HepG2 (cell line): ENCODE data around the gene DAAM1. TPM values are rescaled to one million over a fixed set of nuclear protein-coding genes. Genes with fewer than 3 reads are reported as not detected.

ENCODE experiments used
- ATAC-seq: fragments of 200-7000 bp; cut with Tn5 transposase; 3 replicates; pipeline ENCODE4 v1.9.1; 2020; ENCODE audit warnings: mild to moderate bottlenecking, moderate library complexity
- BruUV-seq: library from RNA; stranded (reverse); fragments of 400-500 nt; replicated peaks from 2 replicates; lab custom pipeline; 2021; lab: Mats Ljungman, UMichigan
- CTCF ChIA-PET: fragments of 300-600 bp; formaldehyde crosslinking; extraction: SDS; loops from one replicate; lab custom pipeline; 2021; ENCODE audit warnings: low total read pairs, inconsistent platforms, low intra/inter-chr PET ratio; lab: Yijun Ruan, JAX
- POLR2A ChIA-PET: fragments of 350-600 bp; sonication (Branson Sonifier 250); formaldehyde crosslinking; loops from one replicate; lab custom pipeline; 2020; ENCODE audit warnings: antibody characterized with exemption, inconsistent platforms; lab: Yijun Ruan, JAX
- DNase-seq: peaks from one replicate; pipeline ENCODE4 v3.0.0-alpha.2; 2015; ENCODE audit warnings: low spot score
- FAIRE-seq: peaks from 3 replicates; lab custom pipeline; 2011; peaks lifted over from hg19 to GRCh38; lab: Jason Lieb, UNC
- H2AFZ ChIP-seq: one replicate; pipeline ENCODE4 v1.6.1; 2011; ENCODE audit warnings: low read length, inconsistent platforms
- H3K27ac ChIP-seq: fragments of 300-600 bp; 3 replicates; pipeline ENCODE4 v1.8.0; 2011; ENCODE audit warnings: mixed run types, mild to moderate bottlenecking, mixed read lengths, low read length, inconsistent platforms; ENCODE audit not compliant: insufficient read depth; ENCODE audit errors: extremely low read length
- H3K27me3 ChIP-seq, 2 experiments: fragments of 200-600 bp in 1 of 2; 2 replicates in 1 of 2; 3 replicates in 1 of 2; pipeline versions ENCODE4 v1.6.0 to v1.8.0; 2011; ENCODE audit warnings: low read length in 2 of 2, mild to moderate bottlenecking in 2 of 2, moderate library complexity in 2 of 2, inconsistent platforms in 1 of 2; ENCODE audit not compliant: insufficient read depth in 2 of 2, control insufficient read depth in 1 of 2
- H3K36me3 ChIP-seq, 2 experiments: fragments of 200-600 bp in 1 of 2; replicated peaks in 1 of 2; 2 replicates in 1 of 2; 3 replicates in 1 of 2; pipeline versions ENCODE4 v1.5.1 to v1.8.0; 2011; ENCODE audit warnings: low read length in 2 of 2, inconsistent platforms in 1 of 2; ENCODE audit not compliant: insufficient read depth in 2 of 2, control insufficient read depth in 1 of 2
- H3K4me1 ChIP-seq: 2 replicates; pipeline ENCODE4 v1.5.1; 2012; ENCODE audit warnings: low read length, inconsistent platforms; ENCODE audit not compliant: insufficient read depth
- H3K4me2 ChIP-seq: 2 replicates; pipeline ENCODE4 v1.6.0; 2011; ENCODE audit warnings: low read depth, low read length, inconsistent platforms
- H3K4me3 ChIP-seq, 3 experiments: fragments of 200-600 bp in 1 of 3; sonication (generic), shearing (Covaris generic) in 1 of 3; replicated peaks in 1 of 3; 2 replicates each; pipeline ENCODE4 v1.5.1; 2011 to 2016; ENCODE audit warnings: low read length in 3 of 3, inconsistent platforms in 2 of 3, low read depth in 2 of 3, mild to moderate bottlenecking in 2 of 3, control low read depth in 1 of 3, mixed read lengths in 1 of 3; ENCODE audit not compliant: insufficient read depth in 1 of 3
- H3K79me2 ChIP-seq: one replicate; pipeline ENCODE4 v1.6.1; 2011; ENCODE audit warnings: low read length, inconsistent platforms; ENCODE audit not compliant: insufficient read depth
- H3K9ac ChIP-seq: 2 replicates; pipeline ENCODE4 v1.6.0; 2011; ENCODE audit warnings: mild to moderate bottlenecking, low read depth, low read length, inconsistent platforms; ENCODE audit not compliant: insufficient read depth
- H3K9me3 ChIP-seq: 2 replicates; pipeline ENCODE4 v1.5.1; 2012; ENCODE audit warnings: mild to moderate bottlenecking, low read length
- H4K20me1 ChIP-seq: 2 replicates; pipeline ENCODE4 v1.6.0; 2011; ENCODE audit warnings: inconsistent platforms, mild to moderate bottlenecking, low read length, moderate library complexity; ENCODE audit not compliant: insufficient read depth
- SMAD3 ChIP-seq: sonication (generic); formaldehyde crosslinking; IDR thresholded peaks from 2 replicates; pipeline ENCODE4 v1.4.0; 2020; ENCODE audit warnings: missing genetic modification reagents
- TBX3 ChIP-seq: fragments of 450-650 bp; IDR thresholded peaks from 2 replicates; pipeline ENCODE4 v1.6.1; 2017; ENCODE audit warnings: antibody characterized with exemption, mild to moderate bottlenecking, inconsistent platforms, borderline replicate concordance
- ZBTB7A ChIP-seq: sonication (generic); formaldehyde crosslinking; IDR thresholded peaks from 2 replicates; pipeline ENCODE4 v1.8.0; 2022; ENCODE audit warnings: mild to moderate bottlenecking, missing genetic modification reagents
- ZNF550 ChIP-seq: sonication (generic); formaldehyde crosslinking; IDR thresholded peaks from 2 replicates; pipeline ENCODE4 v1.4.0; 2020; ENCODE audit warnings: mild to moderate bottlenecking, missing genetic modification reagents, borderline replicate concordance
- WGBS: methylation state at CpG from one replicate; pipeline ENCODE4 v1.1.6; 2017; ENCODE audit warnings: low lambda C conversion rate; 5-methylcytosine and 5-hydroxymethylcytosine counted together
- in situ Hi-C: cut with HindIII; loops from 2 replicates; pipeline ENCODE4 v1.10.0; 2017; ENCODE audit warnings: low pct_unique_long_range_greater_than_20kb; ENCODE audit not compliant: extremely low pct_ligation_motif_present
- intact Hi-C: fragments of 100-400 bp; cut with micrococcal nuclease; formaldehyde crosslinking; loops from one replicate; pipeline ENCODE4 v1.10.0; 2022; ENCODE audit not compliant: unreplicated experiment
- polyA plus RNA-seq, 8 experiments: library from polyadenylated mRNA; depleted of rRNA in 3 of 8; stranded (reverse) in 7 of 8; unstranded in 1 of 8; fragments of >200 nt; fragmentation: Illumina TruSeq in 4 of 8; extraction: Trizol in 4 of 8; gene quantifications; 2 replicates each; pipeline versions ENCODE4 v1.2.1 to v1.2.3, GENCODE V29; 2011 to 2016; ENCODE audit warnings: low read depth in 4 of 8, missing spikeins in 1 of 8, mixed read lengths in 1 of 8; ENCODE audit not compliant: insufficient read depth in 1 of 8
- total RNA-seq, 5 experiments: library from RNA; depleted of rRNA; stranded (reverse); fragments of >200 nt; fragmentation: Illumina TruSeq; extraction: Trizol; gene quantifications; 2 replicates each; pipeline ENCODE4 v1.2.3, GENCODE V29; 2016; ENCODE audit warnings: low read depth in 1 of 5
- TF ChIP-seq, protein P1 (sequence below): sonication (generic); formaldehyde crosslinking; IDR thresholded peaks from 2 replicates; pipeline ENCODE4 v1.8.0; 2023; ENCODE audit warnings: mild to moderate bottlenecking, missing genetic modification reagents
- TF ChIP-seq, protein P2 (sequence below): sonication (generic); formaldehyde crosslinking; IDR thresholded peaks from 2 replicates; pipeline ENCODE4 v1.8.0; 2022; ENCODE audit warnings: mild to moderate bottlenecking, missing genetic modification reagents
- TF ChIP-seq, protein P3 (sequence below): sonication (generic); formaldehyde crosslinking; IDR thresholded peaks from 2 replicates; pipeline ENCODE4 v1.4.0; 2020; ENCODE audit warnings: missing genetic modification reagents

Gene DAAM1
- total and polyA plus RNA-seq, 2 of the 13 experiments (the other 11 are each of a cell fraction or from before 2014, with no cell fraction given): 10.9 to 24.5 TPM

DNA sequence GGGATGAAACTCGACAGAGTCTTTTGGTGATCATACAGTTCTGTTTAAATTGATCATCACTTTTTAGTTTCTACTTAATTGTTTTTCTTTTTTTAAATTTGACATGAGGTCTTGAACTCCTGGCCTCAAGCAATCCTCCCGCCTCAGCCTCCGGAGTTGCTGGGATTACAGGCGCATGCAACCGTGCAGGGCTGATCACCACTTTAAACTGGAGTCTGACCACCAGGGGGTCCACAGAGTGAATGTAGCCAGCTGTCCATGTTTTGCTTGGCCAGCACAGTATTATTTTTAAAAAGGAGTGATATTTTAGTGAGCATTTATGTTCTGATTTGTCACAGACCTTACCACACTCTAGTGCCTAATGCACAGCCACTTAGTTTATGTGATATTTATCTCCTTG, 10.7 kb downstream of the DAAM1 start:
- H3K27ac ChIP-seq: no peak overlapping the region
- CTCF ChIA-PET: no interaction called here
- H3K9me3 ChIP-seq: no peaks in the 10 kb centered on the region
- ATAC-seq: peak; percentile 53; the same call in 1 of the 3 replicates
- no peak for DNase-seq
- H2AFZ ChIP-seq: no peak overlapping the region
- no peak overlapping the region for H3K4me2 ChIP-seq
- no peaks in the 10 kb centered on the region for H3K27me3 ChIP-seq
- no TSS peak for BruUV-seq
- no peak for TF ChIP-seq ZBTB7A (CRISPR knock-in tag)
- no peak for TF ChIP-seq SMAD3 (CRISPR knock-in tag)
- TF ChIP-seq TBX3: no peak
- TF ChIP-seq, protein P1, sequence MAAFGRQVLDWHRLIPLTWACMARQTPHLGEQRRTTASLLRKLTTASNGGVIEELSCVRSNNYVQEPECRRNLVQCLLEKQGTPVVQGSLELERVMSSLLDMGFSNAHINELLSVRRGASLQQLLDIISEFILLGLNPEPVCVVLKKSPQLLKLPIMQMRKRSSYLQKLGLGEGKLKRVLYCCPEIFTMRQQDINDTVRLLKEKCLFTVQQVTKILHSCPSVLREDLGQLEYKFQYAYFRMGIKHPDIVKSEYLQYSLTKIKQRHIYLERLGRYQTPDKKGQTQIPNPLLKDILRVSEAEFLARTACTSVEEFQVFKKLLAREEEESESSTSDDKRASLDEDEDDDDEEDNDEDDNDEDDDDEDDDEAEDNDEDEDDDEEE (CRISPR knock-in tag): no peak
- TF ChIP-seq, protein P2, sequence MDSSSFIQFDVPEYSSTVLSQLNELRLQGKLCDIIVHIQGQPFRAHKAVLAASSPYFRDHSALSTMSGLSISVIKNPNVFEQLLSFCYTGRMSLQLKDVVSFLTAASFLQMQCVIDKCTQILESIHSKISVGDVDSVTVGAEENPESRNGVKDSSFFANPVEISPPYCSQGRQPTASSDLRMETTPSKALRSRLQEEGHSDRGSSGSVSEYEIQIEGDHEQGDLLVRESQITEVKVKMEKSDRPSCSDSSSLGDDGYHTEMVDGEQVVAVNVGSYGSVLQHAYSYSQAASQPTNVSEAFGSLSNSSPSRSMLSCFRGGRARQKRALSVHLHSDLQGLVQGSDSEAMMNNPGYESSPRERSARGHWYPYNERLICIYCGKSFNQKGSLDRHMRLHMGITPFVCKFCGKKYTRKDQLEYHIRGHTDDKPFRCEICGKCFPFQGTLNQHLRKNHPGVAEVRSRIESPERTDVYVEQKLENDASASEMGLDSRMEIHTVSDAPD (CRISPR knock-in tag): no peak
- TF ChIP-seq ZNF550 (CRISPR knock-in tag): no peak
- TF ChIP-seq, protein P3, sequence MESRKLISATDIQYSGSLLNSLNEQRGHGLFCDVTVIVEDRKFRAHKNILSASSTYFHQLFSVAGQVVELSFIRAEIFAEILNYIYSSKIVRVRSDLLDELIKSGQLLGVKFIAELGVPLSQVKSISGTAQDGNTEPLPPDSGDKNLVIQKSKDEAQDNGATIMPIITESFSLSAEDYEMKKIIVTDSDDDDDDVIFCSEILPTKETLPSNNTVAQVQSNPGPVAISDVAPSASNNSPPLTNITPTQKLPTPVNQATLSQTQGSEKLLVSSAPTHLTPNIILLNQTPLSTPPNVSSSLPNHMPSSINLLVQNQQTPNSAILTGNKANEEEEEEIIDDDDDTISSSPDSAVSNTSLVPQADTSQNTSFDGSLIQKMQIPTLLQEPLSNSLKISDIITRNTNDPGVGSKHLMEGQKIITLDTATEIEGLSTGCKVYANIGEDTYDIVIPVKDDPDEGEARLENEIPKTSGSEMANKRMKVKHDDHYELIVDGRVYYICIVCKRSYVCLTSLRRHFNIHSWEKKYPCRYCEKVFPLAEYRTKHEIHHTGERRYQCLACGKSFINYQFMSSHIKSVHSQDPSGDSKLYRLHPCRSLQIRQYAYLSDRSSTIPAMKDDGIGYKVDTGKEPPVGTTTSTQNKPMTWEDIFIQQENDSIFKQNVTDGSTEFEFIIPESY (CRISPR knock-in tag): peak; percentile 62; the same call in 1 of the 2 replicates
- H3K9ac ChIP-seq: no peak overlapping the region
- H3K36me3 ChIP-seq: no peaks in the 10 kb centered on the region; a peak in 1 of 5 replicates
- in situ Hi-C loops (no loop called here), intact Hi-C loops (no loop called here)
- H4K20me1 ChIP-seq: 0 out of 2 replicates have a peak, but pooled peaks cover 2% of the 10 kb centered on the region
- H3K79me2 ChIP-seq: peaks cover 69% of the 10 kb centered on the region
- H3K4me1 ChIP-seq: peaks cover 25% of the 10 kb centered on the region
- FAIRE-seq: no peak
- 75% methylated on average over 5 of the region's 5 CpGs for WGBS
- H3K4me3 ChIP-seq: no peak overlapping the region
- POLR2A ChIA-PET: no interaction called here
